Measurements from ENCODE around the gene RPS16.

RPS16 gene

DNA sequence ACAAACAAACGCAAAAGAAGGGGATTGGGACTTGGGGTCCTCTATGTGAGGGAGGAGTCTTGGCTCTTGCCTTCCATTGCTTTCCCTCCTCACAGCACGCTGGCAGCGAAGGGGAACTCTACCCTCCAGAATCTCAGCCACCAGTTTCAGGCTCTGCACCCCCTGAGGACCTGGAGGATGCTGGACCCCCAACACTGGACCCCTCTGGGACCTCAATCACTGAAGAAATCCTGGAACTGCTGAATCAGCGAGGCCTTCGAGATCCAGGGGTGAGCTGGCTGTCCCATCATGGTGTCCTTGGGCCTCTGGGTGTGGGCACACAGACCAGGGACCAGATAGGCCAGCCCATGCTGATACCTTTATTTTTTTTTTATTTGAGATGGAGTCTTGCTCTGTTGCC lies 13.7 kb downstream of the RPS16 start:
- no peak for DNase-seq (ENCODE audit: low read depth)

DNA sequence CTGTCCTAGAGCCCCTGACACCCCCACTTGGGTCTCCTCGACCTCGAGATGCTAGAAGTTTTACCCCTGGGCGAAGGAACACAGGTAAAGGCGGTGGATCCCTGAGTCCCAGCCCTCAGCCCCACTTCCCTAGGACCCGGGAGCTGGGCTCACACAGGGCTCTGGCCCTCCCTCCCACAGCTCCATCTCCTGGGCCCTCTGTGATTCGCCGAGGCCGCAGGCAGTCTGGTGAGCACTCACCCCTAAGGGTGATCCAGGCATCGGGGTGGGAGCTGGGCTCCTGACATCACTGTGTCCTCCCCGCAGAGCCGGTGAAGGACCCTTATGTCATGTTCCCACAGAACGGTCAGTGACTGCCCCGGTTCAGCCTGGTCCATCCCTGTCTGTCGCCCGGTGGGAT lies 15.0 kb downstream of the RPS16 start:
- no peak for DNase-seq (ENCODE audit: low read depth)

DNA sequence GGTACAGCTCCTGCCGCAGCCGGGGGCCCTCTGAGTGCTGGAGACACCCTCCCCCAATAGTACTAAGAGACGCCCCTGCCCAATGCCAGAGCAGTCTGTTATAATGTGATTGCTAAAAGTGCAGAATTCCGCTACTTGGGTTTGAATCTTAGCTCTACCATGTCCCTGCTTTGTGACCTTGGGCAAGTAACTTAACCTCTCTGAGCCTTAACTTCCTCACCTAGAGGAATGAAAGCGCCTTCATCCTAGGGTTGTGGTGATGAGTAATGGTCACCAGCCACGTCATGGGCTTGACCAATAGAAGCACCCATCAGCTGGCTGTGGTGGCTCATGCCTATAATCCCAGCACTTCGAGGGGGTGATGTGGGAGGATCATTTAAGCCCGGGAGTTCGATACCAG lies 16.7 kb downstream of the RPS16 start:
- no peak for DNase-seq (ENCODE audit: low read depth)

DNA sequence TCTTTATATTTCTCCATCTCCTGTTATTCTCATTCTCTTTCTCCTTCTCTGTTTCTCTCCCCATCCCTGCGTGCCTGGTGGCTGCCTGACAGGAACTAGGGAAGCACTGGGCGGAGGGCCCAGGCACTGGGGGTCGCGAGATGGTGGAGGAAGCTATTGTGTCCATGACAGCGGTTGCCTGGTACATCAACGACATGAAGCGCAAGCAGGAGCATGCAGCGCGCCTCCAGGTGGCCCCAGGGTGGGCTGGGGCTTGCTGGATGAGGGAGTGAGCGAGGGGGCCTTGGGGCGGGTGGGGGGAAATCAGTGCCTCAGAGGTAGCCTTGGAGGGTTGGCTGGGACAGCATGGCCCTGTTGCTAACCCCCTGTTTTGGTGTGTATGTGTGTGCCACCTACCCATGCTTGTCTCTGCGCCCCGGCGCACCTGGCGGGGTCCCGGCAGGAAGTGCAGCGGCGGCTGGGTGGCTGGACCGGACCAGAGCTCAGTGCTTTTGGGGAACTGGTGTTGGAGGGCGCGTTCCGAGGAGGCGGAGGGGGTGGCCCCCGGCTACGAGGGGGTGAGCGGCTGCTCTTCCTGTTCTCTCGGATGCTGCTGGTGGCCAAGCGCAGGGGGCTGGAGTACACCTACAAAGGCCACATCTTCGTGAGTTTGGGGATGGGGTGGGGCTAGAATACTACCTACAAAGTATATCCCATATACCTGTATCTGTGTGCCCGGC lies 18.1 kb downstream of the RPS16 start:
- no peak for DNase-seq (ENCODE audit: low read depth)

DNA sequence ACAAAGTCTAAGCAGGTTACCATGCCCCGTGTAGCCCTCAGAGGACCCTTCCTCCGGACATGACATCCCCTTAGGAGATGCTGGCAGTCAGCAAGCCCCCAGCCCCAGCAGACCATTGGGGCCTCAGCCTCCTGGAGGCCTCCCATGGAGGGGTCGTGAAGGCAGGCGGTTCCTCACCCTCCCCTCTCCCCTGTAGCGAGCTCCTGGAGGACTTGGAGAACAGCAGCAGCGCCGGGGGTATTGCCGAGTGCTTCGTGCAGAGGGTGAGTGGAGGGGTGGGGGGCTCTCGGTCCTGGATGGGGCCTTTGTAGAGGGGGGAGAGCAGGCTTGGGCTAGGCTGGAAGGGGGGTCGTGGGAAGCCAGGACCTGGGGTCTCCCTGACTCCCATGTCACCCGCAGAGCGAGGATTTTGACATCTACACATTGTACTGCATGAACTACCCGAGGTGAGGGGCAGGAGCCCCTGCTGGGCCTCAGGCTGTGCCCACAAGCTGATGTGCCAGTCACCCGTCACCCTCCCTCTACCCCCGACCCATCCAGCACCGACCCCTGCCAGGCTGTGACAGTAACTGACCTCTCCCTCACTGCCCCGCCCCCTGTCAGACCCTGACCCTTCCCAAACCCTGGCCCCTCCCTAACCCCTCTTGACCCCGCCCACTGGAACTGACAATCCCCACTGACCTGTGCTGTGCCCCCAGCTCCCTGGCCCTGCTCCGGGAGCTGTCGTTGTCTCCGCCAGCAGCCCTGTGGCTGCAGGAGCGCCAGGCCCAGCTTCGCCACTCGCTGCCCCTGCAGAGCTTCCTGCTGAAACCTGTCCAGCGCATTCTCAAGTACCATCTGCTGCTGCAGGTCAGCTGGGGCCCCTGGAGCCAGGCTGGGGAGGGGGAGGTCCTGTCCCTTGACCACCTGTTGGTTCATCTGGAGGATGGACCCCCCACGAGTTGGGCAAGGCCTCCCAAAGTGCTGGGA lies 19.3 kb downstream of the RPS16 start:
- DNase-seq (ENCODE audit: low read depth): no peak

DNA sequence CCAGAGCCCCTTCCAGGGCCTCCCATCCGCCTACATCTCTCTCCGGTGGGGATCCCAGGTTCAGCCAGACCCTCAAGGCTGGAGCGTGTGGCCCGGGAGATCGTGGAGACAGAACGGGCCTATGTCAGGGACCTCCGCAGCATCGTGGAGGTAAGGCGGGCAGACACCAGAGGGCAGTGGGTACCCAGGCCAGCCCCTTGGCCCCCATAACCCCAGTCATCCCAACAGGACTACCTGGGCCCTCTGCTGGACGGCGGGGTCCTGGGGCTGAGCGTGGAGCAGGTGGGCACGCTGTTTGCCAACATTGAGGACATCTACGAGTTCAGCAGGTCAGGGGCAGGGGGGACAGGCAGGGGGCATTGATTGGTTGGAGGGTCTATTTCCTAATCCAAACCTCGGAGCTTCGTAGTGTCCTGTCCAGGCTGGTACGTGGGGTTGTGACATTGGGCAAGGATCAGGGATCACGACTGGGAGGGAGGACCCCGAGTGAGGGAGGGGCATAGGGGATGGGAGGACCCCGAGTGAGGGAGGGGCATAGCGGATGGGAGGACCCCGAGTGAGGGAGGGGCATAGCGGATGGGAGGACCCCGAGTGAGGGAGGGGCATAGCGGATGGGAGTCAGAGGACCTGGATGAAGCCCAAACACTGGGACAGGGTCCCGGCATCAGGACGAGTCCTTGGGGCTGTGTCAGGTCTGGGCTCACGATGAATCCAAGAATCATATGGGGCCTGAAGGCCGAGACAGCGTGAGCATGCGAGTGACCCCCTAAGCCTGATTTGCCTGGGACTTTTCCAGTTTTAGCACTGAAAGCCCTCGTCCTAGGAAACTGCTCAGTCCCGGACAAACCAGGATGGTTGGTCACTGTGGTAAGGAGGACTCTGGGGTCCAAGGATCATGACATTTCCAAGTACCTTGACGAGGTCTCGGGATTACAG lies 20.4 kb downstream of the RPS16 start:
- DNase-seq (ENCODE audit: low read depth): no peak

DNA sequence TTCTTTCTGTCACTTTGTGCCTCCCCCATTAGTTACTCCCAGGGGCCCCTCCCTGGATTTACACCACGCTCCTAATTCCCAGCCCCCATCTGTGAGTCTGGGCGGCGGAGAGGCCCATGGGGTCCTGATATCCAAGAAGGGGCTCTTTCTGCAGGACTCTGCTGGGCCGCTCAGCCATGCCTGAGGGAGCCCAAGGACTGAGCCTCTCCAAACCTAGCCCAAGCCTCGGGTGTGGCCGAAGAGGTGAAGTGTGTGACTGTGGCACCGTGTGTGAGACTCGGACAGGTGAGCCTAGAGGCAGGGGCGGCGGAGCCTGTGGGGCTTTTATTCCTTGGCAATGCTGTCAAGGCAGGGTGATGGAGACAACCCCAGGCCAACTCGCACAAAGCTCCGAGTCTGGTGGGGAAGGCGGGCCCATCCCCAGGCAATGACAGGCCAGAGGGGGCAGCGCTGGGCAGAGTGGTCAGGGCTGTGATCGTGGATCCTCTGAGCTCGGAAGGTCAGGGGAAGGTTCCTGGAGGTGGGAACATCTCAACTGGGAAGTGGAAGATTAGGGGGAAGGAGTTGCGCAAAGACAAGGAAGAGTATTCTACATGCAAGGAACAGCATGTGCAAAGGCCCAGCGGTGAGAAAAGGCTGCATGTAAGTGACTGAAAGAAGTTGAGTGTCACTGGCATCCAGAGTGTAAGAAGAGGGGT lies 21.7 kb downstream of the RPS16 start:
- DNase-seq (ENCODE audit: low read depth): no peak

DNA sequence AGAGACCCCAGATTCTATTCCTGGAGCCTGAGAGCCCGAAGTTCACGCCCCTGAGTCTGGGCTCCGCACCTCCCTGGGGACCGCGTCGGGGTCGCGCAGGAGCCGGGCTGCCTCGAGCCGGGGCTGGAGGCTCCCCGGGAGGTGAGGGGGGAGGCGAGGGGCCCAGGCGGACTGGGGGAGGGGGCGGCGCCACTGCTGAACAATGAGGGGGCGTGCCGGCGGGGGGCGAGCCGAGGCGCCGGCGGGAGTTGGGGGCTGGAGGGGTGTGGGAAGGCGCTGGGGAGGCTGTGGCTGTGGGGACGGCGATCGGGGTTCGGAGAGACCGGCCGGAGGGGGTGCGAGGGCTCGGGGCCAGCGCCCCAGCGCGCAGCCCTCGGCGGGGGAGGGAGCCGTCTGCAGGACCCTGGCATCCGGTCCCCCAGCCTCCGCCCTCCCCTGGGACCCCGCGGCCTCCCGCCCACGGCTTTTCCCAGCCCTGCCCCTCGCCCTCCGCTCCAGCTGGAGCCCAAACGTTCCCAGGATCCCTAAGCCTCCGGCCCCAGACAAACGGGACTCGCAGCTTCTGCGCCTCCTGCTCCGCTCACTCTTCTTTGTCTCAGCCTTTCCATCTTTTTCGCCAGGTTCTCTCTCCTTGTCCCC lies 22.4 kb downstream of the RPS16 start:
- DNase-seq (ENCODE audit: low read depth): no peak

DNA sequence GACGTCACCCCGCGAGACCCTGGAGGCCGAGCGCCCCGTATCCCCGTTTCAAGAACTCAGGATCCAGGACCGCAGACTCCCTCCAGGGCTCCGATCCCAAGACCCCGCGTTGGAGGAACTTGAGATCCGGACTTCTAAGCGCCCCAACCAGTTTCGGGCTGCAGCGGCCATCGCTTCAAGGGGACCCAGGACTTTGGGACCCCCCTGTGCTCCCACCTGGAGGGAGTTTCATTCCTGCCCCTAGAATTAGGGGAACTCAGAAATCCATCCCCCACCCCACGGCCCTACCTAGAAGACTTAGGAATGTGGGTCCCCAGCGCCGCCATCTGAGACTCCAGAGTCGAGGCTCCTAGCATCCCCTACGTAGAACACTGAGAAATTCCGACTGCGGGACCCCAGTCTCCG lies 22.9 kb downstream of the RPS16 start:
- no peak for DNase-seq (ENCODE audit: low read depth)

DNA sequence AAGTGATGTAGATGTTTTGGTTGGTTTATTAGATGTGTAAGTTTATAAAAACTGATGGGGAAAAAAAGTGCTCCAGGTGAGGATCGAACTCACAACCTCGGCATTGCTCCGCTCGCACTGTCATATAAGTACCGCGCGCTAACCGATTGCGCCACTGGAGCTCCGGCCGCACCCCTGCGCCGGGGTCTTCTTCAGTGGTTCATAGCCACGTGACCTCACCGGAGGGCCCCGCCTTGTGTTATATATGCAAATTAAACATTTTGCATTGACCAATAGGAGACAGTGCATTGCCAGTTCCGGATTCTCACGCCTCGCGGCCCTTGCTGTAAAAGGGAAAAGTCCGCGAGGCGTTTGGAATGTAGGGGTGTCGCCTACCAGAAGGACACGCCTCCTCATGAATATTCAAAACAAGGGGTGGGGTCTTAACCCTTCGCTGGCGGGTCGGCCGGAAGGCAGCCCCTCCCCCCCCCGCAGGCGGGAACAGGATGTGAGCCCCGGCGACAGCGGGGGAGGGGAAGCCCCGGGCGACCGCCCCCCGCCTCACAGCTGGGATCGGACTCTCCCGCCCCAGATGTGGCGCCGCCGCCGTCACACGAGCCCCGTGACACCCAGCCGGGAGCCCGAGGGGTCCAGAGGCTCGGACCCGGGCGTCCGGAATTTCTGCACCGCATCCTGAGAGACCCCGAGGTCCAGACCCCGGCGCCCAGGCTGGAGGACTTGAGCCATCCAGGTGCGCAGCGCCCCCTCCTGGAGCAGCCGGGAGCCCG lies 23.5 kb downstream of the RPS16 start, which contains the start of gene PLEKHG2:
TSS of gene PLEKHG2 (plus strand) at position 570 of the 767 bp plus-strand sequence. CDS start 1,418 bp downstream, outside the sequence.
- DNase-seq (ENCODE audit: low read depth): peak; percentile 100

DNA sequence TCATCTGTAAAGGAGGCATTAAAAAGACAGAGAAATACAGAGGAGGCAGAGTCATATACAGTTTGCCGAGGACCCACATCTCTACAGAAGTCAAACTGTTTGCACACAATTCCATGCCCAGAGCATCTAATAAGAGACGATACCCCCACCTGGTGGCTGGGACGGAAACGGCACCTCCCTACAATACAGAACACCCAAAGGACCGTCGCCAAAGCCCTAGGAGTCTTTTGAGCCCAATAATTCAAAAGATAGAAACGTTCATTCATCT lies 24.0 kb downstream of the RPS16 start:
- DNase-seq (ENCODE audit: low read depth): peak; percentile 92

DNA sequence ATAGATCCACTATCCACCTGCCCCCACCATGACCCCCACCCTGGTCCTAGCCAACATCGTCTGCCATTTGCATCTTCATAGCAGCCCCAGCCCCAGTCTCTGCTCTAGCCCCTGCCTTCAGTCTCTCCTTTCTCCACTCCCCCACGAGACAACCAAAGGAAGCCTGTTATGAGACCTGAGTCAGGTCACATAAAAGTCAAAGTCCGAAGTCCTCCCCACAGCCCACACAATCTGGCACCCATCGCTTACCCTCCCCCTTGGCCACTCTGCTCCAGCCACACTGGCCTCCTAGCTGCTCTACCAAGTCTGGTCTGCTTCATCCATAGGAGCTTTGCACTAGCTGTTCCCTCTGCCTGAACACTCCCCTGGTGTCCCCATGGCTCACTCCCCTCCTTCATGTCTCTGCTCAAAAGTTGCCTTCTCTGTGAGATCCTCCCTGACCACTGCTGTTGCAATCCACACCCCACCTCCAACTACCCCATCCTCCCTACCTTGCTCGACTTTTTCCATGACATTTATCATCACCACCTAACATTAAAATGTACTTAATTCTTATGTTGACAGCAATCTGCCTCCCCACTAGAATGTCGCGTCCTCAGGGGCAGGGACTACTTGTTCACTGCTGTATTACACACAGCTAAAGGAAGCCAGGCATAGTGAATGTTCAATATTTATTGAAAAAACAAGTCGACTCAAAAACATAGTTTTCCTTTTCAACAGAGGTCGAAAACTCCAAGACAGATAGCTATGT lies 24.5 kb downstream of the RPS16 start:
- no peak for DNase-seq (ENCODE audit: low read depth)

DNA sequence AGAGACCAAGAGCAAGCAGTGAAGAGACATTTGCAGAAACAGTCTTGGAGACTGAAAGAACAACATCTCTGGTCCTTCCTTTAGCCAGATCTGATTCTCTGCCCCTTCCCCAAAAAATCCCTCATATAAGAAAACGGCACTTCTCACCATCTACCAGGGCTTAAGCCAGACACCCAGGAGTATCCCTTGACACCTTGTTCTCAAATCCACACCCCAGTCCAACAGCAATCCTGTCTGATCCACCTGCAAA lies 25.0 kb downstream of the RPS16 start:
- no peak for DNase-seq (ENCODE audit: low read depth)

DNA sequence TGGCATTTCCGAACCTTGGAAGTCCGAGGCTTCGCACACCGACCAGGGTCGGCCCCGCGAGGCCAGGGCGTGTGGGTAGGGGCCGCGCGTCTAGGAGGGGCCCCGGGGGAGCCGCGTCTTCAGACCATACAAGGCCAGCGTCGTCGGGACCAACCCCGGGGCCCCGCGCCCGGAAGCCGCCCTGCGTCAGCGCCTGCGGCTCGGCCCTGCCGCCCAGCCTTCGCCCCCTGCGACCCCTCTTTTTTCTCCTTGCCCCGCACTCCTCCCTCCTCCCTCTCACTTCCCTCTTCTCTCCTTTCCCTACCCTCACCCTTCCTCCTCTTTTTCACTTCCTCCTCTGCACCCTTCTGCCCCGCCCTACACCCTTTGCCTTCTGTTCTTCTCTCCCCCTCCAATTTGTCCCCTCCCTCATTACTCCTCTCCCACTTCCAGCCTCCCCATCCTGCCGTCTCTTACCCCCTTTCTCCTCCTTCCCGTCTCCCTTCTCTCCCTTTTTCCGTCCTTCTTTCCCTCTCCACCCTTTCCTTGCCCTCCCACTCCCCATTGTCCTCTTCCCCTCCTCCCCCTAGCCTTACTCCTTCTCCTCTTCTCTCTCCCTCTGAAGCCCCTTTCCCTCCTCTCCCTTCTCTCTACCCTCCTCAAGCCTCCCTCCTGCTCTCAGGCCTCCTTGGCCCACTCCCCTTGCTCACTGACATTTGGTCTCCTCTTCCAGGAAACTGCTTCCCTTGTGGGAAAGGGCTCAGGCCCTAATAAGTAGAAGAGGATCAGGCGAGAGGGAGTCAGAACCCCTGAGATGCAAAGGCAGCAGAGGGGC lies 25.5 kb downstream of the RPS16 start:
- DNase-seq (ENCODE audit: low read depth): no peak

DNA sequence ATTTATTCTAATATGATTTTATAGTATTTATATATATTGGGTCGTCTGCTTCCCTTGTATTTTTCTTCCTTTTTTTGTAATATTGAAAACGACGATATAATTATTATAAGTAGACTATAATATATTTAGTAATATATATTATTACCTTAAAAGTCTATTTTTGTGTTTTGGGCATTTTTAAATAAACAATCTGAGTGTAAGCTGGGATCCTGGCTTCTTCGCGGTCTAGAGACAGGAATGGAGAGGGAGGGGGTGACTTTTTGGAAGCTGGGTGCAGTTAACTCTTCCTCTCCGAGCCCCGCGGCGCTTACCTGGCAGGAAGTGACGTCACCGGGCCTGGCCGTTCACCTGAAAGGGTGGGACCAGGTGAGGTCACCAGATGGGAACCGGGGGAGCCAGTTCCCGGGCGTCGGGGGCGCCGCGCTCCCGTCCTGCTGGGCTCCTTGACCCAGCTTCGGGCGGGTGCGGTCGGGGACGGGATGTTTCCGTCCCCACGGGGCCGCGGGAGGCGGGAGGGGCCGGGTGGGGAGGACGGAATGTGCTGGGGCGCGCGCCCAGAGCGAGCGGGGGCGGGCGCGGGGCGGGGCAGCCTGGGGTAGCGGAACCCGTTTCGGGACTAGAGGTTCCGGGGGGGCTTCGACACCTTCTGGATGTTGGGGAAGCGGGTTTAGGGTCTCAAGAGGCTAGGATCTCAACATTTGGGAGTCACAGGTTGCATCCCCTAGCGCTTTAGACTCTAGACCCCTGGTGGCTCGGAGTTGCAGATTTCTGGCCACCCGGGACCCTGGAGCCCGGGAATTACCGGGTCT lies 26.3 kb downstream of the RPS16 start:
- DNase-seq (ENCODE audit: low read depth): no peak

DNA sequence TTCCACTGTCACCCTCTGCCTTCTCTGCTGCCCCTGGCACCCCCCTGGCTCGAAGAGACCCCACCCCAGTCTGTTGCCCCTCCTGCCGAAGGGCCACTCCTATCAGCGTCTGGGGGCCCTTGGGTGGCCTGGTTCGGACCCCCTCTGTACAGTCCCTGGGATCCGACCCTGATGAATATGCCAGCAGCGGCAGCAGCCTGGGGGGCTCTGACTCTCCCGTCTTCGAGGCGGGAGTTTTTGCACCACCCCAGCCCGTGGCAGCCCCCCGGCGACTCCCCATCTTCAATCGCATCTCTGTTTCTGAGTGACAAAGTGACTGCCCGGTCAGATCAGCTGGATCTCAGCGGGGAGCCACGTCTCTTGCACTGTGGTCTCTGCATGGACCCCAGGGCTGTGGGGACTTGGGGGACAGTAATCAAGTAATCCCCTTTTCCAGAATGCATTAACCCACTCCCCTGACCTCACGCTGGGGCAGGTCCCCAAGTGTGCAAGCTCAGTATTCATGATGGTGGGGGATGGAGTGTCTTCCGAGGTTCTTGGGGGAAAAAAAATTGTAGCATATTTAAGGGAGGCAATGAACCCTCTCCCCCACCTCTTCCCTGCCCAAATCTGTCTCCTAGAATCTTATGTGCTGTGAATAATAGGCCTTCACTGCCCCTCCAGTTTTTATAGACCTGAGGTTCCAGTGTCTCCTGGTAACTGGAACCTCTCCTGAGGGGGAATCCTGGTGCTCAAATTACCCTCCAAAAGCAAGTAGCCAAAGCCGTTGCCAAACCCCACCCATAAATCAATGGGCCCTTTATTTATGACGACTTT lies 27.1 kb downstream of the RPS16 start:
- DNase-seq (ENCODE audit: low read depth): no peak

DNA sequence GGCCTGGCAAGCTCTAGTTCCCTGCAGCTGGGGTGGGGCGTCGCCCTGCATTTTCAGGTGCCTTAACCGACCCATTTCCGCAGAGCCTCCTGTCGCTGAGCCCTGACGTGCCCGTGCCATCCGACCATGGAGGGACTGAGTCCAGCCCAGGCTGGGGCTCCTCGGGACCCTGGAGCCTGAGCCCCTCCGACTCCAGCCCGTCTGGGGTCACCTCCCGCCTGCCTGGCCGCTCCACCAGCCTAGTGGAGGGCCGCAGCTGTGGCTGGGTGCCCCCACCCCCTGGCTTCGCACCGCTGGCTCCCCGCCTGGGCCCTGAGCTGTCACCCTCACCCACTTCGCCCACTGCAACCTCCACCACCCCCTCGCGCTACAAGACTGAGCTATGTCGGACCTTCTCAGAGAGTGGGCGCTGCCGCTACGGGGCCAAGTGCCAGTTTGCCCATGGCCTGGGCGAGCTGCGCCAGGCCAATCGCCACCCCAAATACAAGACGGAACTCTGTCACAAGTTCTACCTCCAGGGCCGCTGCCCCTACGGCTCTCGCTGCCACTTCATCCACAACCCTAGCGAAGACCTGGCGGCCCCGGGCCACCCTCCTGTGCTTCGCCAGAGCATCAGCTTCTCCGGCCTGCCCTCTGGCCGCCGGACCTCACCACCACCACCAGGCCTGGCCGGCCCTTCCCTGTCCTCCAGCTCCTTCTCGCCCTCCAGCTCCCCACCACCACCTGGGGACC lies 27.9 kb downstream of the RPS16 start:
- no peak for DNase-seq (ENCODE audit: low read depth)

Measured in fibroblast of the conjunctiva (primary cell).